Epithelial cell of esophagus (primary cell): Measurements from ENCODE around the gene SLC25A13.
"Not testable (repeated sequence)": the region's sequence is repeated elsewhere in the genome, so short reads cannot be mapped to it uniquely, and the experiment has no call there.

Experiments used
- DNase-seq: peaks from one replicate; pipeline ENCODE4 v3.0.0; 2010; ENCODE audit warnings: low read depth
- H3K4me3 ChIP-seq: 2 replicates; pipeline ENCODE4 v1.5.1; 2011; ENCODE audit warnings: mild to moderate bottlenecking, low read length, control low read depth
- TF ChIP-seq, protein P1 (sequence below): IDR thresholded peaks from 2 replicates; pipeline ENCODE4 v1.5.1; 2011; ENCODE audit warnings: low read depth, mild to moderate bottlenecking, low read length, control low read depth, inconsistent platforms; ENCODE audit not compliant: insufficient read depth; ENCODE audit errors: missing control alignments

SLC25A13 gene

DNA sequence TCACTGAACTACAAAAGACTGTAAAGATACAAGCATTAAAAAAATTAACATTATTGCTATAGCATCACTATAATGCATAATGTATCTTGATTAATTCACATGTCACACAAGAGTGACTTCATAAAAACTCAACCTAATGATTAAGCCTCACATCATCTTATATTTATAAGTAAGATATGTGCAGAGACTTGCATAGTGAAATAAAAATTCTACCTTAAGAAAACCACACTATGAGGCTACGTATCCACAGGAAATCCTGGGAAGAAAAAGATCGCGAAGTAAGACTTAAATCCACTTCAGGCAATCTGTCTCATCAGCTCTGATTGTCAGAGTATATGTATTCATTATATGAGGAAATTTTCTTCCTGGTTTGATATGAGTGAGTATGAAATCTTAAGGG is 160.0 kb downstream of the SLC25A13 start:
- TF ChIP-seq, protein P1, sequence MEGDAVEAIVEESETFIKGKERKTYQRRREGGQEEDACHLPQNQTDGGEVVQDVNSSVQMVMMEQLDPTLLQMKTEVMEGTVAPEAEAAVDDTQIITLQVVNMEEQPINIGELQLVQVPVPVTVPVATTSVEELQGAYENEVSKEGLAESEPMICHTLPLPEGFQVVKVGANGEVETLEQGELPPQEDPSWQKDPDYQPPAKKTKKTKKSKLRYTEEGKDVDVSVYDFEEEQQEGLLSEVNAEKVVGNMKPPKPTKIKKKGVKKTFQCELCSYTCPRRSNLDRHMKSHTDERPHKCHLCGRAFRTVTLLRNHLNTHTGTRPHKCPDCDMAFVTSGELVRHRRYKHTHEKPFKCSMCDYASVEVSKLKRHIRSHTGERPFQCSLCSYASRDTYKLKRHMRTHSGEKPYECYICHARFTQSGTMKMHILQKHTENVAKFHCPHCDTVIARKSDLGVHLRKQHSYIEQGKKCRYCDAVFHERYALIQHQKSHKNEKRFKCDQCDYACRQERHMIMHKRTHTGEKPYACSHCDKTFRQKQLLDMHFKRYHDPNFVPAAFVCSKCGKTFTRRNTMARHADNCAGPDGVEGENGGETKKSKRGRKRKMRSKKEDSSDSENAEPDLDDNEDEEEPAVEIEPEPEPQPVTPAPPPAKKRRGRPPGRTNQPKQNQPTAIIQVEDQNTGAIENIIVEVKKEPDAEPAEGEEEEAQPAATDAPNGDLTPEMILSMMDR, result no peak
- H3K4me3 ChIP-seq, result no peak overlapping the region
- DNase-seq, result peak; percentile 54

- no peak overlapping the region for H3K4me3 ChIP-seq
- TF ChIP-seq, protein P1, result no peak
- no peak for DNase-seq
Measured at GRCh38 chr7:96157856-96158255, 164.0 kb downstream of the SLC25A13 start.

- H3K4me3 ChIP-seq, result not testable (repeated sequence)
- peak; percentile 64 for DNase-seq
Measured at GRCh38 chr7:96154506-96154905, 167.4 kb downstream of the SLC25A13 start.

DNA sequence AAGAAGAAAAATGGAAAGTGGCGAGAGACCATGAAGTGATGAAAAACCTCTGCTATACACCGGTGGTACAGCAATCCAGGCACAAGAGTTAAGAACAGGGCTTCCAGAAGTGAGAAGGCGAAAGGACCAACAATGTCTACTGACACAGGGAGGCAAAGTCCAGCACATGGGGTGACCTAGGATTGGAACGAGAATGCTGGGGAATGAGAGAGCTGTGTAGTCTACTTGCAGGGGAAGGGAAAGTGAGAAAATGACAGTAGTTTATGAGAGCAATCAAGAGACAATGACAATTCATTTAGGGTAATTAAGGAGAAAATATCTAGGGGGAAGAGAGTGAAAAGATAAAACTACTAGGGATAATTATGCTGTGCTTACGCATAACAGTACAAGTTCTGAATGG is 169.2 kb downstream of the SLC25A13 start:
- H3K4me3 ChIP-seq, result no peak overlapping the region
- TF ChIP-seq, protein P1, result no peak
- no peak for DNase-seq

DNA sequence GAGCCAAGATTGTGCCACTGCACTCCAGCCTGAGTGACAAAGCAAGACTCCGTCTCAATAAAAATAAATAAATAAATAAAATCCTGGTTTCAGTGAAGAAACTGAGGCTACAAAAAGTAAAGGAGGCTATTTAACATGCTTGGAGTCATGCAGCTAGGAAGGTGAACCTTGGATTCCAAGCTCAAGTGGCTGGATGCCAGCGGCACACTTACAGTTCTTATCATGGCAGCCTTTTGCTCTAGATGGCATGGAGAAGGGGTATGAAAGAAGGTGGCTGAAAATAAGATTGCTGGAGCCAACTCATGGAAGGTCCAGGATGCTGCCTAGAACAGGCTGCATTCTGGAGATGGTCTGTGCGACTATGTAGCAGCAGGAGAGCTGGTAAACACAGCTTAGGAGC is 170.0 kb downstream of the SLC25A13 start:
- no peak for DNase-seq
- no peak overlapping the region for H3K4me3 ChIP-seq
- TF ChIP-seq, protein P1, result no peak

- TF ChIP-seq, protein P1, result no peak
- no peak for DNase-seq
- no peak overlapping the region for H3K4me3 ChIP-seq
Measured at GRCh38 chr7:96144260-96144526, 177.7 kb downstream of the SLC25A13 start.

- no peak for DNase-seq
- TF ChIP-seq, protein P1, result no peak
- no peak overlapping the region for H3K4me3 ChIP-seq
Measured at GRCh38 chr7:96143495-96144259, 178.2 kb downstream of the SLC25A13 start.
